HepG2 (cell line): ENCODE measurements around the gene DPH2. TPM values are rescaled to one million over a fixed set of nuclear protein-coding genes. Genes with fewer than 3 reads are reported as not detected.

Experiments
- BRF2 ChIP-seq: sonication (generic); formaldehyde crosslinking; IDR thresholded peaks from 2 replicates; pipeline ENCODE4 v1.8.1; 2022; ENCODE audit warnings: mild to moderate bottlenecking, missing genetic modification reagents
- KMT2B ChIP-seq: IDR thresholded peaks from 2 replicates; pipeline ENCODE4 v1.6.1; 2016; ENCODE audit warnings: missing genetic modification reagents, missing compliant biosample characterization
- PAWR ChIP-seq: sonication (generic); formaldehyde crosslinking; IDR thresholded peaks from 2 replicates; pipeline ENCODE4 v1.4.0; 2020; ENCODE audit warnings: missing genetic modification reagents, mild to moderate bottlenecking, borderline replicate concordance
- STAG1 ChIP-seq: sonication (generic); formaldehyde crosslinking; IDR thresholded peaks from 2 replicates; pipeline ENCODE4 v1.4.0; 2020; ENCODE audit warnings: missing genetic modification reagents
- WIZ ChIP-seq: sonication (generic); formaldehyde crosslinking; IDR thresholded peaks from 2 replicates; pipeline ENCODE4 v1.5.1; 2020; ENCODE audit warnings: mild to moderate bottlenecking, missing genetic modification reagents
- ZBTB40 ChIP-seq, 2 experiments: fragments of 450-650 bp in 1 of 2; sonication (generic) in 1 of 2; formaldehyde crosslinking in 1 of 2; IDR thresholded peaks; 2 replicates each; pipeline versions ENCODE4 v1.6.1 to v1.8.0; 2016 to 2022; ENCODE audit warnings: antibody characterized with exemption in 1 of 2, mild to moderate bottlenecking in 1 of 2, missing genetic modification reagents in 1 of 2
- ZNF292 ChIP-seq: sonication (generic); formaldehyde crosslinking; IDR thresholded peaks from 2 replicates; pipeline ENCODE4 v1.8.1; 2022; ENCODE audit warnings: mild to moderate bottlenecking, low read depth, missing genetic modification reagents, borderline replicate concordance
- ZNF597 ChIP-seq: sonication (generic); formaldehyde crosslinking; IDR thresholded peaks from 2 replicates; pipeline ENCODE4 v1.5.0; 2020; ENCODE audit warnings: missing genetic modification reagents
- ZNF772 ChIP-seq: sonication (generic); formaldehyde crosslinking; IDR thresholded peaks from 2 replicates; pipeline ENCODE4 v1.5.0; 2020; ENCODE audit warnings: mild to moderate bottlenecking, missing genetic modification reagents
- polyA plus RNA-seq, 8 experiments: library from polyadenylated mRNA; depleted of rRNA in 3 of 8; stranded (reverse) in 7 of 8; unstranded in 1 of 8; fragments of >200 nt; fragmentation: Illumina TruSeq in 4 of 8; extraction: Trizol in 4 of 8; gene quantifications; 2 replicates each; pipeline versions ENCODE4 v1.2.1 to v1.2.3, GENCODE V29; 2011 to 2016; ENCODE audit warnings: low read depth in 4 of 8, missing spikeins in 1 of 8, mixed read lengths in 1 of 8; ENCODE audit not compliant: insufficient read depth in 1 of 8
- total RNA-seq, 5 experiments: library from RNA; depleted of rRNA; stranded (reverse); fragments of >200 nt; fragmentation: Illumina TruSeq; extraction: Trizol; gene quantifications; 2 replicates each; pipeline ENCODE4 v1.2.3, GENCODE V29; 2016; ENCODE audit warnings: low read depth in 1 of 5
- TF ChIP-seq, protein P1 (sequence below): sonication (generic); formaldehyde crosslinking; IDR thresholded peaks from 2 replicates; pipeline ENCODE4 v1.5.1; 2020; ENCODE audit warnings: mild to moderate bottlenecking, missing genetic modification reagents, borderline replicate concordance

Gene DPH2
- total and polyA plus RNA-seq, 2 of the 13 experiments (the other 11 are each of a cell fraction or from before 2014, with no cell fraction given): 32.2 to 38.3 TPM

GRCh38 chr1:43946236-43947060 is 23.4 kb upstream of the DPH2 start, which contains the start of gene IPO13 (continued):
- TF ChIP-seq ZBTB40 (IDR thresholded peaks at IDR 0.05) (no peak), ZBTB40 (CRISPR knock-in tag; IDR thresholded peaks at IDR 0.05) (peak; percentile 93), ZNF292 (CRISPR knock-in tag) (no peak), BRF2 (peak; percentile 61; the same call in 1 of the 2 replicates), STAG1 (CRISPR knock-in tag) (peak; percentile 70), KMT2B (CRISPR knock-in tag) (peak; percentile 71), WIZ (peak; percentile 94; the same call in 1 of the 2 replicates), PAWR (CRISPR knock-in tag) (0 out of 2 replicates have a peak, but pooled peaks have one; percentile 55), ZNF772 (CRISPR knock-in tag) (peak; percentile 86), ZNF597 (CRISPR knock-in tag) (no peak)
- TF ChIP-seq, protein P1, sequence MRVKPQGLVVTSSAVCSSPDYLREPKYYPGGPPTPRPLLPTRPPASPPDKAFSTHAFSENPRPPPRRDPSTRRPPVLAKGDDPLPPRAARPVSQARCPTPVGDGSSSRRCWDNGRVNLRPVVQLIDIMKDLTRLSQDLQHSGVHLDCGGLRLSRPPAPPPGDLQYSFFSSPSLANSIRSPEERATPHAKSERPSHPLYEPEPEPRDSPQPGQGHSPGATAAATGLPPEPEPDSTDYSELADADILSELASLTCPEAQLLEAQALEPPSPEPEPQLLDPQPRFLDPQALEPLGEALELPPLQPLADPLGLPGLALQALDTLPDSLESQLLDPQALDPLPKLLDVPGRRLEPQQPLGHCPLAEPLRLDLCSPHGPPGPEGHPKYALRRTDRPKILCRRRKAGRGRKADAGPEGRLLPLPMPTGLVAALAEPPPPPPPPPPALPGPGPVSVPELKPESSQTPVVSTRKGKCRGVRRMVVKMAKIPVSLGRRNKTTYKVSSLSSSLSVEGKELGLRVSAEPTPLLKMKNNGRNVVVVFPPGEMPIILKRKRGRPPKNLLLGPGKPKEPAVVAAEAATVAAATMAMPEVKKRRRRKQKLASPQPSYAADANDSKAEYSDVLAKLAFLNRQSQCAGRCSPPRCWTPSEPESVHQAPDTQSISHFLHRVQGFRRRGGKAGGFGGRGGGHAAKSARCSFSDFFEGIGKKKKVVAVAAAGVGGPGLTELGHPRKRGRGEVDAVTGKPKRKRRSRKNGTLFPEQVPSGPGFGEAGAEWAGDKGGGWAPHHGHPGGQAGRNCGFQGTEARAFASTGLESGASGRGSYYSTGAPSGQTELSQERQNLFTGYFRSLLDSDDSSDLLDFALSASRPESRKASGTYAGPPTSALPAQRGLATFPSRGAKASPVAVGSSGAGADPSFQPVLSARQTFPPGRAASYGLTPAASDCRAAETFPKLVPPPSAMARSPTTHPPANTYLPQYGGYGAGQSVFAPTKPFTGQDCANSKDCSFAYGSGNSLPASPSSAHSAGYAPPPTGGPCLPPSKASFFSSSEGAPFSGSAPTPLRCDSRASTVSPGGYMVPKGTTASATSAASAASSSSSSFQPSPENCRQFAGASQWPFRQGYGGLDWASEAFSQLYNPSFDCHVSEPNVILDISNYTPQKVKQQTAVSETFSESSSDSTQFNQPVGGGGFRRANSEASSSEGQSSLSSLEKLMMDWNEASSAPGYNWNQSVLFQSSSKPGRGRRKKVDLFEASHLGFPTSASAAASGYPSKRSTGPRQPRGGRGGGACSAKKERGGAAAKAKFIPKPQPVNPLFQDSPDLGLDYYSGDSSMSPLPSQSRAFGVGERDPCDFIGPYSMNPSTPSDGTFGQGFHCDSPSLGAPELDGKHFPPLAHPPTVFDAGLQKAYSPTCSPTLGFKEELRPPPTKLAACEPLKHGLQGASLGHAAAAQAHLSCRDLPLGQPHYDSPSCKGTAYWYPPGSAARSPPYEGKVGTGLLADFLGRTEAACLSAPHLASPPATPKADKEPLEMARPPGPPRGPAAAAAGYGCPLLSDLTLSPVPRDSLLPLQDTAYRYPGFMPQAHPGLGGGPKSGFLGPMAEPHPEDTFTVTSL: peak; percentile 70; the same call in 1 of the 2 replicates
